IMR-90 (cell line): Measurements from ENCODE around the gene P2RX5. TPM values are rescaled to one million over a fixed set of nuclear protein-coding genes. Genes with fewer than 3 reads are reported as not detected.

Source experiments
- ATAC-seq: fragments of 200-7000 bp; cut with Tn5 transposase; 2 replicates; pipeline ENCODE4 v1.9.1; 2020; ENCODE audit warnings: low read depth, mild to moderate bottlenecking, moderate library complexity
- BruUV-seq: library from RNA; stranded (reverse); fragments of 400-500 nt; replicated peaks from 2 replicates; lab custom pipeline; 2021; lab: Mats Ljungman, UMichigan
- CTCF ChIA-PET: fragments of 300-600 bp; formaldehyde crosslinking; extraction: SDS; loops from one replicate; lab custom pipeline; 2021; ENCODE audit warnings: antibody characterized with exemption; lab: Yijun Ruan, JAX
- POLR2A ChIA-PET: fragments of 300-600 bp; sonication (Branson Sonifier 250); formaldehyde crosslinking; loops from one replicate; lab custom pipeline; 2022; ENCODE audit warnings: antibody characterized with exemption; ENCODE audit not compliant: unreplicated experiment; lab: Charles Lee
- DNase-seq: peaks from one replicate; pipeline ENCODE4 v3.0.0; 2013
- H2AFZ ChIP-seq: replicated peaks from 2 replicates; pipeline ENCODE3; 2013; ENCODE audit warnings: low read length, mild to moderate bottlenecking; ENCODE audit not compliant: poor library complexity
- H2AK5ac ChIP-seq: 2 replicates; pipeline ENCODE4 v1.6.1; 2013; ENCODE audit warnings: low read depth, low read length, inconsistent platforms
- H2AK9ac ChIP-seq: replicated peaks from 2 replicates; pipeline ENCODE3; 2013; ENCODE audit warnings: mild to moderate bottlenecking, low read depth, low read length, moderate library complexity; ENCODE audit not compliant: poor library complexity
- H2BK120ac ChIP-seq: 2 replicates; pipeline ENCODE4 v1.6.1; 2013; ENCODE audit warnings: low read depth, low read length, inconsistent platforms
- H2BK15ac ChIP-seq: 3 replicates; pipeline ENCODE4 v1.6.1; 2013; ENCODE audit warnings: low read depth, low read length, inconsistent platforms
- H2BK20ac ChIP-seq: 2 replicates; pipeline ENCODE4 v1.6.1; 2013; ENCODE audit warnings: low read depth, mild to moderate bottlenecking, inconsistent platforms, low read length, moderate library complexity
- H2BK5ac ChIP-seq: 2 replicates; pipeline ENCODE4 v1.6.1; 2013; ENCODE audit warnings: mild to moderate bottlenecking, low read depth, low read length, inconsistent platforms; ENCODE audit not compliant: poor library complexity, severe bottlenecking
- H3K14ac ChIP-seq: replicated peaks from 2 replicates; pipeline ENCODE4 v1.6.1; 2013; ENCODE audit warnings: low read depth, low read length, inconsistent platforms
- H3K18ac ChIP-seq: 2 replicates; pipeline ENCODE4 v1.6.1; 2013; ENCODE audit warnings: low read depth, low read length, control low read depth
- H3K23ac ChIP-seq: 2 replicates; pipeline ENCODE4 v1.6.1; 2013; ENCODE audit warnings: low read depth, low read length, inconsistent platforms
- H3K27ac ChIP-seq: 2 replicates; pipeline ENCODE4 v1.5.1; 2013; ENCODE audit warnings: mild to moderate bottlenecking, control low read depth, low read length; ENCODE audit not compliant: insufficient read depth
- H3K27me3 ChIP-seq: 2 replicates; pipeline ENCODE4 v1.6.1; 2013; ENCODE audit warnings: low read length; ENCODE audit not compliant: control insufficient read depth, insufficient read depth
- H3K36me3 ChIP-seq: 2 replicates; pipeline ENCODE4 v1.6.1; 2013; ENCODE audit warnings: low read length, mixed read lengths; ENCODE audit not compliant: control insufficient read depth, insufficient read depth
- H3K4ac ChIP-seq: 2 replicates; pipeline ENCODE4 v1.6.1; 2013; ENCODE audit warnings: low read depth, low read length, inconsistent platforms
- H3K4me1 ChIP-seq: 2 replicates; pipeline ENCODE4 v1.6.1; 2013; ENCODE audit warnings: low read length, mixed read lengths; ENCODE audit not compliant: control insufficient read depth, insufficient read depth
- H3K4me2 ChIP-seq: 2 replicates; pipeline ENCODE4 v1.6.1; 2013; ENCODE audit warnings: low read depth, mild to moderate bottlenecking, control low read depth, low read length, moderate library complexity
- H3K4me3 ChIP-seq: 2 replicates; pipeline ENCODE4 v1.5.1; 2013; ENCODE audit warnings: low read depth, mild to moderate bottlenecking, control low read depth, low read length, moderate library complexity; ENCODE audit not compliant: insufficient read depth
- H3K56ac ChIP-seq: 2 replicates; pipeline ENCODE4 v1.6.1; 2013; ENCODE audit warnings: low read length, inconsistent platforms; ENCODE audit not compliant: insufficient read depth; ENCODE audit errors: extremely low read depth
- H3K79me1 ChIP-seq, 2 experiments: 2 replicates each; pipeline ENCODE4 v1.6.1; 2013; ENCODE audit warnings: low read length in 2 of 2, inconsistent platforms in 1 of 2, low read depth in 1 of 2
- H3K9ac ChIP-seq: 2 replicates; pipeline ENCODE4 v1.6.1; 2013; ENCODE audit warnings: low read depth, low read length, control low read depth
- H3K9me1 ChIP-seq: 2 replicates; pipeline ENCODE4 v1.6.1; 2013; ENCODE audit warnings: low read length, inconsistent platforms; ENCODE audit not compliant: insufficient read depth
- H3K9me3 ChIP-seq: 2 replicates; pipeline ENCODE4 v1.6.1; 2013; ENCODE audit warnings: low read length; ENCODE audit not compliant: control insufficient read depth, insufficient read depth
- H4K20me1 ChIP-seq: 2 replicates; pipeline ENCODE4 v1.6.1; 2013; ENCODE audit warnings: low read length, inconsistent platforms; ENCODE audit not compliant: insufficient read depth
- H4K5ac ChIP-seq: 2 replicates; pipeline ENCODE4 v1.6.1; 2013; ENCODE audit warnings: mild to moderate bottlenecking, low read depth, low read length, control low read depth
- H4K8ac ChIP-seq, 2 experiments: 2 replicates each; pipeline ENCODE4 v1.6.1; 2013; ENCODE audit warnings: low read depth in 2 of 2, low read length in 2 of 2, control low read depth in 1 of 2, inconsistent platforms in 1 of 2
- H4K91ac ChIP-seq: 2 replicates; pipeline ENCODE4 v1.6.1; 2013; ENCODE audit warnings: low read depth, low read length, inconsistent platforms; ENCODE audit not compliant: insufficient read depth
- BHLHE40 ChIP-seq: fragments of 150-350 bp; IDR thresholded peaks from 2 replicates; pipeline ENCODE4 v1.6.1; 2016; ENCODE audit warnings: mild to moderate bottlenecking, low read depth, low read length
- CEBPB ChIP-seq: IDR thresholded peaks from 2 replicates; pipeline ENCODE4 v1.6.1; 2012; ENCODE audit warnings: low read depth, low read length, improper control_type of control experiment
- CHD1 ChIP-seq: IDR thresholded peaks from 2 replicates; pipeline ENCODE4 v1.6.1; 2012; ENCODE audit warnings: low read depth, low read length, improper control_type of control experiment
- CTCF ChIP-seq: conservative IDR thresholded peaks from 2 replicates; pipeline ENCODE4 v1.5.1; 2012; ENCODE audit warnings: mild to moderate bottlenecking, low read depth, low read length, improper control_type of control experiment
- ELK1 ChIP-seq: fragments of 150-350 bp; IDR thresholded peaks from 2 replicates; pipeline ENCODE4 v1.6.1; 2016; ENCODE audit warnings: low read depth, mild to moderate bottlenecking, low read length, moderate library complexity, borderline replicate concordance
- FOS ChIP-seq: fragments of 150-350 bp; IDR thresholded peaks from 2 replicates; pipeline ENCODE4 v1.6.1; 2016; ENCODE audit warnings: low read depth, low read length
- MAFK ChIP-seq: IDR thresholded peaks from 2 replicates; pipeline ENCODE4 v1.6.1; 2012; ENCODE audit warnings: low read depth, low read length, improper control_type of control experiment
- MAZ ChIP-seq: IDR thresholded peaks from 2 replicates; pipeline ENCODE4 v1.6.1; 2012; ENCODE audit warnings: low read depth, mild to moderate bottlenecking, low read length, improper control_type of control experiment, moderate library complexity, borderline replicate concordance
- MXI1 ChIP-seq: IDR thresholded peaks from 2 replicates; pipeline ENCODE4 v1.6.1; 2012; ENCODE audit warnings: low read depth, mild to moderate bottlenecking, low read length, moderate library complexity, borderline replicate concordance
- NFE2L2 ChIP-seq: fragments of 150-350 bp; IDR thresholded peaks from 2 replicates; pipeline ENCODE4 v1.6.1; 2016; ENCODE audit warnings: low read depth, mild to moderate bottlenecking, low read length
- POLR2A ChIP-seq: IDR thresholded peaks from 2 replicates; pipeline ENCODE4 v1.6.1; 2012; ENCODE audit warnings: mild to moderate bottlenecking, low read depth, low read length
- RAD21 ChIP-seq: IDR thresholded peaks from 2 replicates; pipeline ENCODE4 v1.6.1; 2012; ENCODE audit warnings: low read length, improper control_type of control experiment
- RCOR1 ChIP-seq: IDR thresholded peaks from 2 replicates; pipeline ENCODE4 v1.6.1; 2012; ENCODE audit warnings: mild to moderate bottlenecking, low read length, improper control_type of control experiment; ENCODE audit not compliant: insufficient replicate concordance
- RFX5 ChIP-seq: IDR thresholded peaks from 2 replicates; pipeline ENCODE4 v1.8.0; 2012; ENCODE audit warnings: low read depth, mild to moderate bottlenecking, low read length, moderate library complexity
- SMC3 ChIP-seq: fragments of 150-350 bp; IDR thresholded peaks from 2 replicates; pipeline ENCODE4 v1.6.1; 2016; ENCODE audit warnings: low read depth, mild to moderate bottlenecking, antibody characterized with exemption, low read length, moderate library complexity
- USF2 ChIP-seq: fragments of 150-350 bp; IDR thresholded peaks from 2 replicates; pipeline ENCODE4 v1.6.1; 2017; ENCODE audit warnings: mild to moderate bottlenecking, antibody characterized with exemption, low read length, low read depth
- WGBS, 2 experiments: methylation state at CpG; one replicate each; pipeline versions ENCODE4 v1.1.5 to v1.1.7; 2013; ENCODE audit warnings: missing lambda C conversion rate in 2 of 2; ENCODE audit not compliant: insufficient read length in 1 of 2; ENCODE audit errors: extremely low coverage in 2 of 2; 5-methylcytosine and 5-hydroxymethylcytosine counted together
- dilution Hi-C: fragments of 300-500 bp; cut with HindIII; formaldehyde crosslinking; loops from one replicate; pipeline ENCODE4 v1.14.3; 2018; ENCODE audit warnings: low sequenced_read_pairs; ENCODE audit not compliant: unreplicated experiment
- in situ Hi-C: fragments of 300-500 bp; cut with MboI; formaldehyde crosslinking; loops from 3 replicates; pipeline ENCODE4 v1.14.3; 2019; ENCODE audit warnings: low sequenced_read_pairs, inconsistent platforms, mixed read lengths
- intact Hi-C: fragments of 100-400 bp; cut with micrococcal nuclease; formaldehyde crosslinking; loops from 2 replicates; pipeline ENCODE4 v1.10.0; 2022
- polyA plus RNA-seq, 3 experiments: library from polyadenylated mRNA; depleted of rRNA; stranded (reverse); fragments of >200 nt; gene quantifications; 2 replicates each; pipeline ENCODE4 v1.2.3, GENCODE V29; 2012; ENCODE audit warnings: low replicate concordance in 1 of 3
- total RNA-seq: library from RNA; depleted of rRNA; stranded (reverse); fragments of >200 nt; gene quantifications from 2 replicates; pipeline ENCODE4 v1.2.3, GENCODE V29; 2012

The P2RX5 gene
- total and polyA plus RNA-seq, 2 of the 4 experiments (the other 2 are of a cell fraction): 1.8 to 3.7 TPM

- no peak overlapping the region for H3K23ac ChIP-seq
- H2AFZ ChIP-seq: peak overlapping the region; percentile 65
- H3K56ac ChIP-seq: no peak overlapping the region
- DNase-seq (no peak), ATAC-seq (peak; percentile 94)
- WGBS, 2 experiments: no CpG with 5 or more reads among the region's 10 CpGs
- H4K5ac ChIP-seq: no peak overlapping the region
- CTCF ChIA-PET: interaction anchor here (0.6 to 0.8 kb wide), 5 partner anchors 11 to 58 kb away, joined by 3 to 5 read pairs (median 3); no protein-coding TSS in a partner anchor
- H3K4me1 ChIP-seq: no peaks in the 10 kb centered on the region
- BruUV-seq: no TSS peak
- H3K4me3 ChIP-seq: no peak overlapping the region
- peaks cover 11% of the 10 kb centered on the region for H3K27me3 ChIP-seq
- TF ChIP-seq NFE2L2 (no peak), MAFK (no peak), RCOR1 (no peak), RAD21 (peak; percentile 69), MAZ (no peak; the same call in 1 of the 2 replicates), CHD1 (no peak), ELK1 (no peak), CTCF (peak; percentile 80), RFX5 (no peak), POLR2A (no peak), MXI1 (no peak), USF2 (no peak), BHLHE40 (peak; percentile 18; the same call in 1 of the 2 replicates), FOS (no peak), SMC3 (peak; percentile 51), CEBPB (no peak)
- H2BK15ac ChIP-seq: no peak overlapping the region
- no peak overlapping the region for H3K27ac ChIP-seq
- in situ Hi-C loops (no loop called here), intact Hi-C loops (loop anchor here (5.0 kb wide), 1 partner anchor 39 kb away; the partner anchor contains the start of gene HASPIN), dilution Hi-C loops (no loop called here)
- POLR2A ChIA-PET: no interaction called here
- H2BK120ac ChIP-seq: no peak overlapping the region
- peak overlapping the region; percentile 90 for H2AK9ac ChIP-seq
- H3K14ac ChIP-seq: no peak overlapping the region
- H2BK5ac ChIP-seq: no peak overlapping the region
- no peak overlapping the region for H2AK5ac ChIP-seq
- no peaks in the 10 kb centered on the region for H3K9me3 ChIP-seq
- no peak overlapping the region for H3K9ac ChIP-seq
- no peaks in the 10 kb centered on the region for H3K79me1 ChIP-seq
- no peak overlapping the region for H4K91ac ChIP-seq
- no peak overlapping the region for H3K18ac ChIP-seq
- H2BK20ac ChIP-seq: no peak overlapping the region
- H3K9me1 ChIP-seq: no peaks in the 10 kb centered on the region
- no peak overlapping the region for H3K4ac ChIP-seq
- no peak overlapping the region for H4K8ac ChIP-seq
- no peaks in the 10 kb centered on the region for H3K36me3 ChIP-seq
- H4K20me1 ChIP-seq: no peaks in the 10 kb centered on the region
- H3K4me2 ChIP-seq: no peak overlapping the region
Measured at GRCh38 chr17:3683054-3683511, 12.9 kb downstream of the P2RX5 start.
